ENCODE results near the gene PAFAH1B2. TPM values are rescaled to one million over a fixed set of nuclear protein-coding genes. Genes with fewer than 3 reads are reported as not detected.
"Not testable (repeated sequence)": the region's sequence is repeated elsewhere in the genome, so short reads cannot be mapped to it uniquely, and the experiment has no call there.

The PAFAH1B2 gene
- total RNA-seq, 1 experiment from 2014 or later, result 74.9 TPM

DNA sequence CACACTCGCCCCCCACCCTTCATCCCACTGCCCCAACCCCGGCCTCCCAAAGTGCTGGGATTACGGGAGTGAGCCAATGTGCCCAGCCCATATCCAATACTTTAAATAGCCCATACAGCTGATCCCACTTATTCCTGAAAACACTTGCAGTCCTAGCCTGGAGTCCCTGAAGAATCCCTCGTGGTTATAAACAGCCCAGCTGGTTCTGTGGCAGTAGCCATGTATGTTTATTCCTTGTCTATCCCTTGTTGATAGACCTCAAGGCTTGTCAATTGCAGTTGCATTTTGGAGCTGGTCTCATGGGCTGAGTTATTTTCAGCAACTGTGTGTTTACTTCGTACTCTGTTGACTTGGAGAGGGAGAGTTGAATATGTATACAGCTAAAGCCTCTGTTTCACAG is 21.5 kb upstream of the PAFAH1B2 start:
- no peak for DNase-seq (ENCODE audit: low read depth)
- in situ Hi-C loops (cut with HindIII; ENCODE audit: low pct_unique_long_range_greater_than_20kb, low sequenced_read_pairs), result no loop called here

DNA sequence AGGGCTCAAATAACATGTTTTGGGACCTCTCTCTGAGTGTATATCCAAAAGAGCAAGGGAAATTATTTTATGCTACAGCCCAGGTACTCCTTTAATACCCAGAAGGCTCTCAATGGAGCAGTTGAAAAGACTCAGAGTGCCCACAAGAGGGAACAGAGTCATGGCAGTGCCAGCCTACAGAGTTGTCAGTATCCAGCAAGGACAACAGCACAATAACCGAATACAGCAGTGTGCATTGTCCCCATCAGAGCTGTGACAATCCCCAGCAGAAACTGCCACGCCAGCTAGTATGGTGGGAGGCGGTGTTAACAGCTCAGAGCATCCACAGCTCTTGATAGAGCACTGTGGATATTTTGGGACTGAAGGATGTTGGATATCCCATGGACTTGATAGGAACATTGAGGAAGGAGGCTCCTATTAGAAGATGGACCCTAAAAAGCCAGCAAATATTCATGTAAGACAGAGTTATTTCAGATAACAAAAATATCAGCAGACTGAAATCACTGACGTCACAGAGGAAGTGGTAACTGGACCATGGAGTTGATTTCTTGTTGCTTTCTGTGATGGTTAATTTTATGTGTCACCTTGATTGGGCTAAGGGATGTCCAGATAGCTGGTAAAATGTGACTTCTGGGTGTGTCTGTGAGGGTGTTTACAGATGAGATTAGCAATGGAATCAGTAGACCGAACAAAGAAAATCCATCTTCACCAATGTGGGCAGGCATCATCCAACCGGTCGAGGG is 17.7 kb upstream of the PAFAH1B2 start:
- no peak for DNase-seq (ENCODE audit: low read depth)
- in situ Hi-C loops (cut with HindIII; ENCODE audit: low pct_unique_long_range_greater_than_20kb, low sequenced_read_pairs), result no loop called here

DNA sequence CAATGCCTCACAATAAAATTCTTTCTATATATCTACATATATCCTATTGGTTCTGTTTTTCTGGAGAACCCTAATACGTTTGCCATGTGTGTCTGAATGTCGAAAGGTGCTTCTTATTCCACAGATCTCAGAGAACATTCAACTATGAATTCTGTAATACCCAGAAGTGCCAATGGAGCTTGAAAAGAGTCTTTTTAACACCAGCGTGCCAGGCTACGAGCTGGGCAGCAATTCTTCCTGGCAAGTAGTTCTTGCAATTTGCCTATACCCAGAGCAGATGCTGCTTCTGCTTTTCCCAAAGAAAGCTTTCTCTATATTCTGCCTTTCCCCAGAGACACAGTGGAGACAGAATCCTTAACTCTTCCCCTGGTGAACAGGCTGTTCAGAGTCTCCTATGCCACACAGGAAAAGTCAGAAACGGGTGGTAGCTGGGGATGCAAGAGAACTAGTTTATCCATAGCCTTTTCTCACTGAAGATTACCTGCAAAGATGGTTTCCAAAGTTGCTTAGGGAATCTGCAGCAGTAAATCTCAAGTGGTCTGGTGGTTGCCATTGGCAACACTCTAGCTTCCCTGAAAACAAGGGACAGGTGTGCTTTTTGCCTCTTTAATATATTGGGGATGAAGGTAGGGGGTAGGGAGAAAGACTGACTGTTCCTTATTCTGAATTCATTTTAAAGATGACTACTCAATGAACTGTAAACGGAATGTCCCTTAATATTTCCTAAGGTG is 16.8 kb upstream of the PAFAH1B2 start:
- in situ Hi-C loops (cut with HindIII; ENCODE audit: low pct_unique_long_range_greater_than_20kb, low sequenced_read_pairs), result no loop called here
- no peak for DNase-seq (ENCODE audit: low read depth)

DNA sequence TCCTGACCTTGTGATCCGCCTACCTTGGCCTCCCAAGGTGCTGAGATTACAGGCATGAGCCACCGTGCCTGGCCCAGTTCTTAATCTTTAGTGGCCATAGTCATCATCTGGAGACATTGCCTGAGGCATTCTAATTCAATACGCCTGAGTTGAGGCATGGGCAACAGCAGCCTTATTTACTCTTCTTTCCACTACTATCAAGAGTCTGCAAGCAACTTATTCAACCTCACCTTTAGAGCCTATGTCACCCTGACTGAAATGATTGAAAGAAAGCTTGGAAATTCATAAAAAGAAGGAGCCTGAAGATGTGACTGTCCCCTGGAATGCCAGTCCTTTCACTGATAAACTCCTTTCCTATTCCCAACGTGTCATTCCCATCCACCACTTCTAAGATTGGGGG is 15.8 kb upstream of the PAFAH1B2 start:
- no peak for DNase-seq (ENCODE audit: low read depth)
- in situ Hi-C loops (cut with HindIII; ENCODE audit: low pct_unique_long_range_greater_than_20kb, low sequenced_read_pairs), result no loop called here

DNA sequence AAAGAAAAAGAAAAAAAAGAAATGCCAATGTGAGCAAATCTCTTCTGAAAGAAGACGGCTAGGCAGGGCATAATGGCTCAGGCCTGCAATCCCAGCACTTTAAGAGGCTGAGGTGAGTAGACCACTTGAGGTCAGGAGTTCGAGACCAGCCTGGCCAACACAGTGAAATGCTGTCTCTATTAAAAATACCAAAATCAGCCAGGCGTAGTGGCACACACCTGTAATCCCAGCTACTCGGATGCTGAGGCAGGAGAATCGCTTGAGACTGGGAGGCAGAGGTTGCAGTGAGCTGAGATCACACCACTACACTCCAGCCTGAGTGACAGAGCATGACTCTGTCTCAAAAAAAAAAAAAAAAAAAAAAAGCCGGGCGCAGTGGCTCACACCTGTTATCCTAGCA is 13.7 kb upstream of the PAFAH1B2 start:
- DNase-seq (ENCODE audit: low read depth); in situ Hi-C loops (cut with HindIII; ENCODE audit: low pct_unique_long_range_greater_than_20kb, low sequenced_read_pairs): not testable (repeated sequence)

DNA sequence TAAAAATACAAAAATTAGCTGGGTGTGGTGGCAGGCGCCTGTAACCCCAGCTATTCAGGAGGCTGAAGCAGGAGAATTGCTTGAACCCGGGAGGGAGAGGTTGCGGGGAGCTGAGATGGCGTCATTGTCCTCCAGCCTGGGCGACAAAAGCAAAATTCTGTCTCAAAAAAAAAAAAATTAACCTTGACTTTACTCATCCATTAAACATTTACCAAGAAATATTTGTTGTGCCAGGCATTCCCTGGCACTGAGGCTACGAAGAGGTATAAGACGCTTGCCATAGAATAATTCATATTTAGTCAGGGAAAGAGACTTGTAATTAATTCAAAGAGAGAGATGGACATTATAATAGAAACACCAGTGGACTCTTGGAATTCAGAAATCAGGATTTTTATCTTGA is 13.2 kb upstream of the PAFAH1B2 start:
- in situ Hi-C loops (cut with HindIII; ENCODE audit: low pct_unique_long_range_greater_than_20kb, low sequenced_read_pairs), result no loop called here
- peak; percentile 51 for DNase-seq (ENCODE audit: low read depth)

DNA sequence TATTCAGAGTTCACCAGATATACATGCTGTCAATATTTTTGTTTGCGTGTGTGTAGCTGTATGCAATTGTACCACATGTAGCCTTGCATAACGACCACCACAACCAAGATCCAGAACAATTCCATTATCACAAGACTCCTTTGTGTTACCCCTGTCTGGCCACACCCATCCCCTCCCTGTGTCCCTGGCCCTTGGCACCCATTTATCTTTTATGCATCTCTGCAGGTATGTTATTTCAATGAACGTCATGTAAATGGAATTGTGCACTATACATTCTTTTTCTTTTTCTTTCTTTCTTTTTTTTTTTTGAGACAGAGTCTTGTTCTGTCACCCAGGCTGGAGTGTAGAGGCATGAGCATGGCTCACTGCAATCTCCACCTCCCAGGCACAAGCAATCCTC is 9.7 kb upstream of the PAFAH1B2 start:
- DNase-seq (ENCODE audit: low read depth), result no peak
- in situ Hi-C loops (cut with HindIII; ENCODE audit: low pct_unique_long_range_greater_than_20kb, low sequenced_read_pairs), result no loop called here

DNA sequence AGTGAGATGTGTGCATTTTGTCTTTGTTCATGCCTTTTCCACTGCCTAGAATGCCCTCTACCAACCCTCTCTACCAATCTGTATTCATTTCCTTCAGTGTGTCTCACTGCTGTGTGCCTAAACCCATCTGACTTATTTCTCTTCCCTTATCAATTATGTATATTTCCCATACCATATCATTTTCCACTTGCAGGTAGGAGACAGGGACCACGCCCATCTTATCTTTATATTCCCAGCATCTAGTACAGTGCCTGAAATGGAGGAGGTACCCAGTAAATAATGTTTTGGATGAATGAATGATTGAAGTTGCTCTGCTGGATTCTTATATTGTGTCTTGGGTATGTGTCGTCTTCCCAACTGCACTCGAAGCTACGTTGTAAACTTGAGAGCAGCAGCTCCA is 9.1 kb upstream of the PAFAH1B2 start:
- DNase-seq (ENCODE audit: low read depth); in situ Hi-C loops (cut with HindIII; ENCODE audit: low pct_unique_long_range_greater_than_20kb, low sequenced_read_pairs): not testable (repeated sequence)

DNA sequence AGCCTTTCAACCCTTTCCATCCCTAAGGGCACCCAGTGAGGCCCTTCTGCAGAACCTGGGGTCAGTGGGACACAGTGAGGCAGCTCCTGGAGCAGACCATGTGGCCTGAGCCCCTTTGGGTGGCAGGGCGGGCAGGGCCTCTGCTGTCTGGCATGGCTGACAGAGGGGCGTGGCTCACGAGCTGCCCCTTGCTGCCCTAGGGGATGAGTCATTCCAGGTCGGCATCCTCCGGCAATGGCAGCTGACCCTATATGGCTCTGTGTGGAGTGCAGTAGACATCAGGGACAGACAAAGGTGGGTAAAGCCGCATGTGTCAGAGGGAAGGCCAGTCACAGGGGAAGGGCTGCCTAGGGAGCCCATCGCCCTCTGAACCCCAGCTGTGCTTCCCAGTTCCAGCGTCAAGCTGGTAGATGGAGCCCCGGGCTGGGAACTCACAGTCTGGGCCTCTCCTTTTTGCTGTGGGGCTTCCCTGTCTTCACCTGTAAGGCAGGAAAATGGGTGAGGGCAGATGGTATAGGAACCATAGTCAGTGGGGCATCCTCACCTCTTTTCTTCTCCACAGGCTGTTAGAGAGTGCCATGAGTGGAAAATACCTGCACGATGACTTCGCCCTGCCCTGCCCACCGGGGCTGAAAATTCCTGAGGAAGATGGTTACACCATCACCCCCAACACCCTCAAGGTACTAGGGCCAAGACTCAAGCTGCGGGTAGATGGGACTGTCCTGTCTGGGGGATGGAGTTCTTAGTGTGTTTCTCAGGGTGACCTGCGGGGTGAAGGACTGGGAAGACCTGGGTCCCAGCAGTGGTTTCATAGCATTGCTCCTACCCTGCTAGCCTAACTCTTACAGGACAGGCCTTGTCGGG is 6.6 kb upstream of the PAFAH1B2 start:
- DNase-seq (ENCODE audit: low read depth); in situ Hi-C loops (cut with HindIII; ENCODE audit: low pct_unique_long_range_greater_than_20kb, low sequenced_read_pairs): not testable (repeated sequence)

DNA sequence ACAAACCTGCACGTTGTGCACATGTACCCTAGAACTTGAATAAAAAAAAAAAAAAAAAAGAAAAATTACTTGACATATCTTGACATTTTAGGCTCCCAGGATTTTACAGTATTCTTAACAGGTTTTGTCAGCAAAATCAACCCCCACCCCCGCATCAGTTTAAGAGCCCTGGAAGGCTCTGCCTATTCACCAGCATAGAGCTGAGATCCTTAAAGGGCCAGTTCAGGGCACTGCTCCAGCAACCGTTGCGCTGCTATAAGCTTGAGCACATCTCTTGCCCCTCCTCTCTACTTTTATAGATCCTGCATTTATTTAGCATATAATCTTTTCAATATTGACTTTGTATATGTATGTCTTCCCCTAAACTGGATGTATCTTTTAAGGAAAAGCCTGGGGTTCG is 697 bp upstream of the PAFAH1B2 start:
- in situ Hi-C loops (cut with HindIII; ENCODE audit: low pct_unique_long_range_greater_than_20kb, low sequenced_read_pairs), result no loop called here
- peak; percentile 44 for DNase-seq (ENCODE audit: low read depth)

DNA sequence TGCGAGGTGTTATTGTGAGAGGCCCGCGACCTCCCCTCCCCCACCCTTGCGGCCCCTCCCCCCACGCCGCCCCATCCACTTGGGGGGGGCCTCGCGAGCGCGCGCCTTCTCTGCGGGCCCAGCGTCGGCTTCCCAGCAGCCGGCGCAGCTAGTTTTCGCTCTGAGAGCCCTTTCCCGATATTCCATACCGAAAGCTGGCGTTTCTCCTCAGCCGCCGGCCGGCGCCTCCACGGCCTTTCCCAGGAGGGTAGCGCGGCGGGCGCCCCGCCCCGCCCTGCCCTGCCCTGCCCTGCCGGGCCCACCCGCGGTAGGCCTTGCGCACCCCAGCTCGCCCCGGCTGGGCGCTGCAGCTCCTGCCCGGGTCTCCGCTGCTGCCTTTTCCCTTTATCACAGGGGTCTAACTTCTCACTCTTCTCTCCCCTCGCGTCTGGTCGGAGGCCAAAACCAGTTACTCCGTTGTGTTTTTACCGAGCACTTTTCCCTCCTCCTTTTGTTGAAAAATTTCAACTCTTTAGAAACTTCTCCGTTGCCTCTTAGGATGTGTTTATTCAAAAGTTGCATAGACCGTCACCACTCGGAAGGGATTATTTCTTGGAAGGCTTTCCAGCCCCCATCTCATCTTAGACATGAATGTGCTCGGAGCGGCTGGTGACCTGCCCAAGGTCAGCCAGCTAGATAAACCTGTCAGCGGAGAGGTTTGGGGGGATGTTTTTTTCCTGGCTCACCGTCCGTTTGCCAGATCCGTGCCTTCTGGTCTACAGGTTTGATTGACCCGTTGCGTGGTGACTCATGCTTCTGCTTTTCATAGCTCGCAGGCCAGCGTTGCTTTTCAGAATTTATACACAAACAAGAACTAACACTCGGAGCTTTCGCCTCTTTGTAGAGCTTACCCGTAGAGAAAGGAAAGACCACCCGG is 648 bp downstream of the PAFAH1B2 start:
- peak; percentile 38 for DNase-seq (ENCODE audit: low read depth)
- in situ Hi-C loops (cut with HindIII; ENCODE audit: low pct_unique_long_range_greater_than_20kb, low sequenced_read_pairs), result no loop called here

DNA sequence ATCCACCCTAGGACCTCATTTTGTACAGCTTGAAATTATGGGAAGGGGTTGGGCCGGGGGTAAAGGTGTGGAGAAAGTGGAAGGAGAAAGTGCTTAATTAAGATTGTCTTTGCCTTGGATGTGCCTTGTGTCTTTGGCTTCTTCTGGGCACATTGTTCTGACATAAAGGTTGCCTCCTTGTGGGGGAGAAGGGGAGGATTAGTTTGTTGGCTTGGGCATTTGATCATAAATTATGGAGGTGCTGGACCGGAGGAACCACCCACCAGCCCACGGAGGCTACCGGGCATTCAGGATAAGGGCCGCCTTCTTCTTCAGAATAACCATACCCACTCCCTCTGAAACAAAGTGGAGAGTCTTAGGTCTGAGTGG is 1.3 kb downstream of the PAFAH1B2 start:
- in situ Hi-C loops (cut with HindIII; ENCODE audit: low pct_unique_long_range_greater_than_20kb, low sequenced_read_pairs), result no loop called here
- peak; percentile 44 for DNase-seq (ENCODE audit: low read depth)

DNA sequence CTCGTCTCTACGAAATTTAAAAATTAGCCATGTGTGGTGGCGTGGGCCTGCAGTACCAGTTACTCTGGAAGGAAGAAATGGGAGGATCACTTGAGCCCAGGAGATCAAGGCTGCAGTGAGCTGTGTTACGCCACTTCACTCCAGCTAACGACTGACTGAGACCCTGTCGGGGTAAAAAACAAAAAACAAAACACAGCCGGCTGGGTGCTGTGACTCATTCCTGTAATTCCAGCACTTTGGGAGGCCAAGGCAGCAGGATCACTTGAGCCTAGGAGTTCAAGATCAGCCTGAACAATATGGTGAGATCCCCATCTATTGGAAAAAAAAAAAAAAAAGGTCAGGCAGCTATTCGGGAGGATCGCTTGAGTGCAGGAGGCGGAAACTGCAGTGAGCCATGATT is 2.4 kb downstream of the PAFAH1B2 start:
- in situ Hi-C loops (cut with HindIII; ENCODE audit: low pct_unique_long_range_greater_than_20kb, low sequenced_read_pairs), result no loop called here
- DNase-seq (ENCODE audit: low read depth), result no peak

DNA sequence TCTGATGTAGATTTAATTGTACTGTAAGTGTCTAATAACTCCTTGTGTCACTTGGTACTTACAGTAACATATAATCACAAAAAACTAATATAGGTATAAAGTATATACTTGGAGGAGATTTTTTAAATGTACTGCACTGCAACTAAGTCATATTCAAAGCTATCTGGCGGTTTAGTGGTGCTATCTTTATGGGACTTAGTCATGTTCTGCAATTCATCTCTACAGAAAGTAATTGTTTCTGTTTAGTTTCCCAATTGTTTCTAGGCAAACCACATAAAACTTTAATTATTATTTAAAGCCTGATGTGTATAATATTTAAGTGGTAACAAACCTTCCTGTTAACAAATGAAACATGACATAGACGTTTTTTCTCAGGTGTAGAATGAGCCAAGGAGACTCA is 8.0 kb downstream of the PAFAH1B2 start:
- in situ Hi-C loops (cut with HindIII; ENCODE audit: low pct_unique_long_range_greater_than_20kb, low sequenced_read_pairs), result no loop called here
- no peak for DNase-seq (ENCODE audit: low read depth)

DNA sequence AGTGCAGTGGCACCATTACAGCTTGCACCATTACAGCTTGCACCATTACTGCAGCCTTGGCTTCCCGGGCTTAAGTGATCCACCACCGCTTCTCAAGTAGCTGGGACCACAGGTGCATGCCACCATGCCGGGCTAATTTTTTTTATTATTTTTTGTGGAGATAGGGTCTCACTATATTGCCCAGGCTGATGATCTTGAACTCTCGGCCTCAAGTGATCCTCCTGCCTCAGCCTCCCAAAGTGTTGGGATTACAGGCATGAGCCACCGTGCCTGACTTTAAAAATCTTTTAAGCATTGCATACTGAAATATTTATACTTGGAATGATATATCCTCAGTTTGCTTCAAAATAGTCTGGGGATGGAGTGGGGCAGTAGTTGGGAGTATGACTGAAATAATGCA is 10.4 kb downstream of the PAFAH1B2 start:
- DNase-seq (ENCODE audit: low read depth), result no peak
- in situ Hi-C loops (cut with HindIII; ENCODE audit: low pct_unique_long_range_greater_than_20kb, low sequenced_read_pairs), result no loop called here

DNA sequence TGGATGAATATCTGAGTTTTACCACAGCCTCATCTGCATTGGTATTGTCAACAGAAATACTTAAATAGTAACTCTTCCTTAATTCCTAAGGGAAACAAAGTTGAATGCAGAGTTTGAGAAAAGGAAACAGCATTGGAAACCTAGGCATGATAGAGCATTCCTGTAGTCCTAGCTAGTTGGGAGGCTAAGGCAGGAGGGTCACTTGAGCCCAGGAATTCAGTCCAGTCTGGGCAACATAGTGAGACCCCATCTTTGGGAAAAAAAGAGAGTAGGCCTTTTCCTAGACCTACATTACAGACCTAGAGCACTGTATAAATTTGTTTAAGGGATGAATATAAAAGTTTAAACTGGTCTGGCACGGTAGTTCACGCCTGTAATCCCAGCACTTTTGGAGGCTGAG is 13.4 kb downstream of the PAFAH1B2 start:
- no peak for DNase-seq (ENCODE audit: low read depth)
- in situ Hi-C loops (cut with HindIII; ENCODE audit: low pct_unique_long_range_greater_than_20kb, low sequenced_read_pairs), result no loop called here

DNA sequence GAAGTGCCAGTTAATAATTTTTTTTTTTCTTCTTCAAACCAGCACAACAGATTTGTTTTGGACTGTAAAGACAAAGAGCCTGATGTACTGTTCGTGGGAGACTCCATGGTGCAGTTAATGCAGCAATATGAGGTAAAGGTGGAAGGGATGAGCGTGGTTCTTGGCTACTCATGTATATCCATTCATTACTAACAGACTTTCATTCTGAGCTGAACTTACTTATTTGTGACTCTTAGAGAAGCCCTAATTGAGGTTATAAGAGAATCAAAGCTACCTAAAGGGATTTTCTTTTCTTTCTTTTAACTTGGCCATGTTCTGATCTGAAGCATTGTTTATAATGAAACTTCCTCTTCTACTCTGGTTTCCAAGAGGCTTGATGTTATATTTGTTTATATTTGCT is 15.8 kb downstream of the PAFAH1B2 start:
- no peak for DNase-seq (ENCODE audit: low read depth)
- in situ Hi-C loops (cut with HindIII; ENCODE audit: low pct_unique_long_range_greater_than_20kb, low sequenced_read_pairs), result no loop called here

DNA sequence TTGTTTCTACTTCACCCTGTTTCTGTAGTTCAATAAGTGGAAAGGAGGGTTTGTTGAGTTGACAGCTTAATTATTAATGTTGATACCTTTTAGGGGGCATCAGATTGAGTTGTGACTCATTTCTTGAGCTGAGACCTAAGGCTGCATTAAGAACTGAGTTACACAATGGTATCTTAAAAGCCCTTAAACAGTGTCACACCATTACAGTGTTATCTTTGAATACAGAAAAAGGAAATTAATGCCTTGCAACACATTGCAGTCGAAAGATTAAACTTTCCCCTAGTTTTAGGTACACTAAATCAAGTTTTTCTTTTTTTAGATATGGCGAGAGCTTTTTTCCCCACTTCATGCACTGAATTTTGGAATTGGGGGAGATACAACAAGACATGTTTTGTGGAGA is 16.7 kb downstream of the PAFAH1B2 start:
- DNase-seq (ENCODE audit: low read depth), result no peak
- in situ Hi-C loops (cut with HindIII; ENCODE audit: low pct_unique_long_range_greater_than_20kb, low sequenced_read_pairs), result no loop called here
